Ovary (tissue), 3 donors: ENCODE results near the gene SPPL3.

Experiments used
- CTCF ChIP-seq, 3 donors: fragments of 450-650 bp in 2 of 3; fragments of 200-600 bp in 1 of 3; IDR thresholded peaks; one replicate each; pipeline versions ENCODE4 v1.5.1 to v1.8.0; 2016 to 2022; ENCODE audit warnings: antibody characterized with exemption in 3 of 3, mild to moderate bottlenecking in 1 of 3
- EP300 ChIP-seq: sonication (generic); formaldehyde crosslinking; IDR thresholded peaks from one replicate; pipeline ENCODE4 v1.6.1; 2017; ENCODE audit warnings: antibody characterized with exemption
- POLR2A ChIP-seq: fragments of 450-650 bp; IDR thresholded peaks from one replicate; pipeline ENCODE4 v1.6.1; 2017; ENCODE audit warnings: antibody characterized with exemption, mild to moderate bottlenecking, moderate library complexity
- donor health status: DM: no; HTN: no; CAD: no.

- no peak for TF ChIP-seq CTCF (IDR thresholded peaks at IDR 0.05)
- TF ChIP-seq POLR2A, result no peak
- TF ChIP-seq EP300, result no peak
Observed at GRCh38 chr12:120866108-120866507, 38.0 kb downstream of the SPPL3 start.
